Globus pallidus (tissue), 1 donor: Measurements from ENCODE around the gene MRS2.
"Not testable (repeated sequence)": the region's sequence is repeated elsewhere in the genome, so short reads cannot be mapped to it uniquely, and the experiment has no call there.

Experiments used
- DNase-seq: peaks from one replicate; pipeline ENCODE4 v3.0.0-alpha.2; 2015; ENCODE audit warnings: low spot score

The MRS2 gene

GRCh38 chr6:24391208-24391607 lies 11.5 kb upstream of the MRS2 start:
- DNase-seq = no peak

GRCh38 chr6:24391756-24392405 lies 10.9 kb upstream of the MRS2 start:
- DNase-seq = no peak

GRCh38 chr6:24394061-24394779 lies 8.5 kb upstream of the MRS2 start:
- DNase-seq = no peak

- DNase-seq = no peak
Measured at GRCh38 chr6:24394780-24395437, 7.8 kb upstream of the MRS2 start.

GRCh38 chr6:24396824-24397223 lies 5.9 kb upstream of the MRS2 start:
- DNase-seq = no peak

- DNase-seq = no peak
Measured at GRCh38 chr6:24397631-24398030, 5.1 kb upstream of the MRS2 start.

GRCh38 chr6:24400045-24401039 lies 2.4 kb upstream of the MRS2 start:
- not testable (repeated sequence) for DNase-seq

- no peak for DNase-seq
Measured at GRCh38 chr6:24401458-24401857, 1.3 kb upstream of the MRS2 start.

GRCh38 chr6:24403501-24403824 lies 727 bp downstream of the MRS2 start:
- no peak for DNase-seq

GRCh38 chr6:24405262-24405661 lies 2.5 kb downstream of the MRS2 start:
- no peak for DNase-seq

- DNase-seq = no peak
Measured at GRCh38 chr6:24408719-24409410, 6.1 kb downstream of the MRS2 start.

GRCh38 chr6:24410622-24411021 lies 7.9 kb downstream of the MRS2 start:
- no peak for DNase-seq

- no peak for DNase-seq
Measured at GRCh38 chr6:24412294-24412693, 9.6 kb downstream of the MRS2 start.

GRCh38 chr6:24414531-24414930 lies 11.8 kb downstream of the MRS2 start:
- DNase-seq = not testable (repeated sequence)

GRCh38 chr6:24415753-24416152 lies 13.0 kb downstream of the MRS2 start:
- no peak for DNase-seq

GRCh38 chr6:24419526-24419925 lies 16.8 kb downstream of the MRS2 start:
- DNase-seq = no peak

GRCh38 chr6:24425091-24425490 lies 22.4 kb downstream of the MRS2 start:
- no peak for DNase-seq

GRCh38 chr6:24426729-24427446 lies 24.2 kb downstream of the MRS2 start:
- DNase-seq = no peak

- DNase-seq = no peak
Measured at GRCh38 chr6:24428615-24429014, 25.9 kb downstream of the MRS2 start.

GRCh38 chr6:24429146-24429545 lies 26.4 kb downstream of the MRS2 start:
- no peak for DNase-seq

- no peak for DNase-seq
Measured at GRCh38 chr6:24430086-24430485, 27.4 kb downstream of the MRS2 start.
